Chondrocyte (in vitro differentiated cells): ENCODE measurements around the gene IMPDH1. TPM values are rescaled to one million over a fixed set of nuclear protein-coding genes. Genes with fewer than 3 reads are reported as not detected.

Source experiments
- DNase-seq: peaks from one replicate; pipeline ENCODE4 v3.0.0; 2021; ENCODE audit warnings: mixed read lengths, low spot score
- H3K27ac Mint-ChIP-seq: one replicate; pipeline ENCODE4 v1.8.0; 2021; ENCODE audit warnings: mild to moderate bottlenecking, moderate library complexity, mixed read lengths; ENCODE audit not compliant: unreplicated experiment
- H3K27me3 Mint-ChIP-seq: 2 replicates; pipeline ENCODE4 v1.8.0; 2021; ENCODE audit warnings: low read depth, mixed read lengths
- H3K36me3 Mint-ChIP-seq: 2 replicates; pipeline ENCODE4 v1.8.0; 2021; ENCODE audit warnings: low read depth, mixed read lengths
- H3K4me1 Mint-ChIP-seq: 2 replicates; pipeline ENCODE4 v1.8.0; 2021; ENCODE audit warnings: low read depth, mild to moderate bottlenecking, mixed read lengths
- H3K4me3 Mint-ChIP-seq: one replicate; pipeline ENCODE4 v1.8.0; 2021; ENCODE audit warnings: mild to moderate bottlenecking, moderate library complexity, mixed read lengths; ENCODE audit not compliant: unreplicated experiment
- H3K9me3 Mint-ChIP-seq: 2 replicates; pipeline ENCODE4 v1.8.0; 2021; ENCODE audit warnings: low read depth, mixed read lengths
- total RNA-seq: library from RNA; stranded (reverse); gene quantifications from 3 replicates; pipeline ENCODE4 v1.2.1, GENCODE V29; 2021
- TF ChIP-seq, protein P1 (sequence below): fragments of 200-600 bp; sonication (generic); IDR thresholded peaks from 2 replicates; pipeline ENCODE4 v1.5.0; 2021; ENCODE audit warnings: antibody characterized with exemption, mild to moderate bottlenecking, moderate library complexity

IMPDH1 gene
- total RNA-seq, 1 donor from 2014 or later, result 96.9 TPM

DNA sequence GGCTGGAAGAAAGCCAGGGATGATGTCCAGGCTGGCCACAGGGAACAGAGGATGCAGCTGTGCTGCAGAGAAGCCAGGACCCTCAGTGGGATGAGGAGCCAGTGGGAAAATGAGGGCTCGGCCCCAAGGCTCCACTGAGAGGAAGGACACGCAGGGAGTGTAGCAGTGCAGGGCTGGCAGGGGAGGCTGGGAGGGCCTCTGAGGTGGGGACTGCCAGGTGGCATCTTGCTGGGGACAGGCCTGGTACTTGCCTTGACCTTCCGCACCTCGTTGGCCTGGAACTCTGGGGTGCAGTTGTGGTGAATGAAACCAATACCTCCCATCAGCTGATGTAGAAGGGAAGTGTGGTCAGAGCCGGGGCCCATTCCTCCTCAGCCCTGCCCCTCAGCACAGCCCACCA is 9.2 kb downstream of the IMPDH1 start:
- peak; percentile 82 for DNase-seq
- TF ChIP-seq, protein P1, sequence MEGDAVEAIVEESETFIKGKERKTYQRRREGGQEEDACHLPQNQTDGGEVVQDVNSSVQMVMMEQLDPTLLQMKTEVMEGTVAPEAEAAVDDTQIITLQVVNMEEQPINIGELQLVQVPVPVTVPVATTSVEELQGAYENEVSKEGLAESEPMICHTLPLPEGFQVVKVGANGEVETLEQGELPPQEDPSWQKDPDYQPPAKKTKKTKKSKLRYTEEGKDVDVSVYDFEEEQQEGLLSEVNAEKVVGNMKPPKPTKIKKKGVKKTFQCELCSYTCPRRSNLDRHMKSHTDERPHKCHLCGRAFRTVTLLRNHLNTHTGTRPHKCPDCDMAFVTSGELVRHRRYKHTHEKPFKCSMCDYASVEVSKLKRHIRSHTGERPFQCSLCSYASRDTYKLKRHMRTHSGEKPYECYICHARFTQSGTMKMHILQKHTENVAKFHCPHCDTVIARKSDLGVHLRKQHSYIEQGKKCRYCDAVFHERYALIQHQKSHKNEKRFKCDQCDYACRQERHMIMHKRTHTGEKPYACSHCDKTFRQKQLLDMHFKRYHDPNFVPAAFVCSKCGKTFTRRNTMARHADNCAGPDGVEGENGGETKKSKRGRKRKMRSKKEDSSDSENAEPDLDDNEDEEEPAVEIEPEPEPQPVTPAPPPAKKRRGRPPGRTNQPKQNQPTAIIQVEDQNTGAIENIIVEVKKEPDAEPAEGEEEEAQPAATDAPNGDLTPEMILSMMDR, result no peak
- H3K36me3 Mint-ChIP-seq, result peaks cover 34% of the 10 kb centered on the region
- H3K9me3 Mint-ChIP-seq, result no peaks in the 10 kb centered on the region
- peaks cover 25% of the 10 kb centered on the region for H3K4me1 Mint-ChIP-seq
- H3K4me3 Mint-ChIP-seq, result no peak overlapping the region
- no peaks in the 10 kb centered on the region for H3K27me3 Mint-ChIP-seq
- H3K27ac Mint-ChIP-seq, result no peak overlapping the region

DNA sequence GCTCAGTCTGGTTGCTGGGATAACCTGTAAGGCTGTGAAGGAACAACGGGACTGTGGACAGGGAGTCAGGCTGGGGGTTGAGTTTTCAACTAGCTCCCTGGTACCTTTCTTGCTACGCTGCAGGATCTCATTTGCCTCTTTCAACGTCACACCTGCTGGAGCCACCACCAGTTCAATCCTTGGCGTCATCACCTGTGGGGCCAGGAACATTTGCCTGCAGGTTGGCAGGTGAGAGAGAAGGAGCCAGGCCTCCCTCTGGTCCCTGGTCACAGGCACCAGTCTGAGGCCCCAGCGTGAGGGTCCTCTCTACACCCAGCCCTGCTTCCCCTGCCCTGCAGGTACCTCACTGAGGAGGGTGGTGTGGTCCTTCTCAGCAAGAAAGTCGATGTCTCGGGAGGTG is 9.8 kb downstream of the IMPDH1 start:
- TF ChIP-seq, protein P1, result no peak
- H3K27ac Mint-ChIP-seq, result no peak overlapping the region
- no peaks in the 10 kb centered on the region for H3K27me3 Mint-ChIP-seq
- H3K36me3 Mint-ChIP-seq, result peaks cover 34% of the 10 kb centered on the region
- peaks cover 24% of the 10 kb centered on the region for H3K4me1 Mint-ChIP-seq
- no peaks in the 10 kb centered on the region for H3K9me3 Mint-ChIP-seq
- peak; percentile 51 for DNase-seq
- no peak overlapping the region for H3K4me3 Mint-ChIP-seq

DNA sequence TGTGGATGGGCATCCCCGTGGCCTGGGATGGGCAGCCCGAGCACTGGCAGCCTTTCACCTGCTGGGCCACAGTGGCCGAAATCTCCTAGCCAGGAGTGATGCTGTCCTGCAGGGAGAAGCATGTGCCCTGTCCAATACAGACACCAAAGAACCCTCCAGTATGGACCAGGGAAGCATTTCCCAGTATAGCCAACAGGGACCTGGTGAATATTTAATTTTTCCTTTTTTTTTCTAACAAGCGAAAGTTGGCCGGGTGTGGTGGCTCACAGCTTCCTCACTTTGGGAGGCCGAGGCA is 11.0 kb downstream of the IMPDH1 start:
- peaks cover 12% of the 10 kb centered on the region for H3K4me1 Mint-ChIP-seq
- no peak for DNase-seq
- H3K4me3 Mint-ChIP-seq, result no peak overlapping the region
- TF ChIP-seq, protein P1, result no peak
- no peaks in the 10 kb centered on the region for H3K9me3 Mint-ChIP-seq
- peaks cover 36% of the 10 kb centered on the region for H3K36me3 Mint-ChIP-seq
- H3K27me3 Mint-ChIP-seq, result no peaks in the 10 kb centered on the region
- H3K27ac Mint-ChIP-seq, result no peak overlapping the region

DNA sequence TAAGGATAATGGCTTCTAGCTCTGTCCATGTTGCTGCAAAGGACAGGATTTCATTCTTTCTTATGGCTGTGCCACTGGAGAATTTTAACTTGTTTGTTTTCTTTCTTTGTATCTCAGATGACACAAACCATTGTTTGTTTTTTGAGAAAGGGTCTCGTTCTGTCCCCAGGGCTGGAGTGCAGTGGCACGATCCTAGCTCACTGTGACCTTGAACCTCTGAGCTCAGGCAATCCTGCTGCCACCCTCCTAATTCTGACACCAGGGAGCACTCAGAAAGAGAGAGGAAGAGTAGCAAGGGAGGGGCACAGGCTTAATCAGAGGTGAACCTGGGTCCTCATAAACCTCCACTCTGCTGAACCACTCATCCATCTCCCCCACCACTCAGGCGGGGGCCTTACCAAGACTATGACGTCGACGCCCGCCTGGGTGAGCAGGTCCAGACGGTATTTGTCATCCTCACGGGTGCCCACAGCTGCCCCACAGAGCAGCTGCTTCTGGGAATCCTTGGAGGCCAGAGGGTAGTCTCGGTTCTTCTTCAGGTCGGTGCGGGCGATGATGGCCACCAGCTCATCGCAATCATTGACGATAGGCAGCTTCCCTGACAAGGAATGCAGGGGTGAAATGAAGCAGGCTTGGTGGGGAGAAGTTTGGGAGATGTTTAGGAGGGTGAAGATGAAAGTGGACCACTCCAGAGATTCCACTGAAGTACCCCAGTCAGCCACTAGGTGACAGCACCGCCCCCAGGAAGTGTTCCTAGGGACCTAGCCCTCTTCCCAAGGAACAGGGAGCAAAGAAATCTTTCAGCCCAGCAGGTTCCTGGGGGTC is 11.6 kb downstream of the IMPDH1 start:
- TF ChIP-seq, protein P1, result peak; percentile 87
- Mint-ChIP-seq H3K4me1 (peaks cover 6% of the 10 kb centered on the region), H3K27me3 (no peaks in the 10 kb centered on the region), H3K4me3 (no peak overlapping the region), H3K36me3 (peaks cover 36% of the 10 kb centered on the region), H3K27ac (no peak overlapping the region), H3K9me3 (no peaks in the 10 kb centered on the region)
- peak; percentile 67 for DNase-seq

DNA sequence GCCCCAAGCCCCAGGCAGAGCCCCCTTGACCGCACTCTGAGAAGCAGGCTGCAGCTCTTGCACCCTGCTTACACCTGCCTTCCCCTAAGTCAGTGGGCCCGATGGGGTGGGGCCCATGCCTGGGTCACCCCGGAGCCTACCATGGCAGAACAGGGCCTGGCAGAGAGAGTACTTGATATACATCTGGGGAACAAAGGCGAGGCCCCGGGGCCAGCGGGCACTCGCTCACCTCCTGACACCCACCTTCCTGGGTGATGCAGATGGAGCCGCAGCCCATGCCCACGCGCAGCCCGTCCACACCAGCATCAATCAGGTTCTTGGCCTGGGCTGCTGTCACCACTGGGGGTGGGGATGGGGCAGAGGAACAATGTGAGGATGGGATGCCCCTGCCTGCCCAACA is 13.4 kb downstream of the IMPDH1 start:
- Mint-ChIP-seq H3K36me3 (peaks cover 37% of the 10 kb centered on the region), H3K4me3 (no peak overlapping the region)
- DNase-seq, result peak; percentile 88

More for the DNA sequence above, 13.4 kb downstream of the IMPDH1 start:
- H3K4me1 Mint-ChIP-seq, result no peaks in the 10 kb centered on the region
- TF ChIP-seq, protein P1, result no peak
- H3K27me3 Mint-ChIP-seq, result no peaks in the 10 kb centered on the region
- H3K27ac Mint-ChIP-seq, result no peak overlapping the region
- H3K9me3 Mint-ChIP-seq, result no peaks in the 10 kb centered on the region
